B cell (primary cell): ENCODE data around the gene OR52L1.

ENCODE experiments used
- CTCF ChIP-seq: fragments of 200-600 bp; IDR thresholded peaks from one replicate; pipeline ENCODE4 v1.8.0; 2022; ENCODE audit warnings: antibody characterized with exemption, mild to moderate bottlenecking
- EZH2 ChIP-seq: IDR thresholded peaks from 2 replicates; pipeline ENCODE4 v1.6.1; 2012; ENCODE audit warnings: borderline replicate concordance, low read depth, mild to moderate bottlenecking, moderate library complexity, low read length; ENCODE audit not compliant: insufficient read depth, poor library complexity, severe bottlenecking

GRCh38 chr11:5983443-5983842 is 3.3 kb downstream of the OR52L1 start:
- TF ChIP-seq CTCF: no peak
- TF ChIP-seq EZH2: no peak
